Prostate gland (tissue), 2 donors: ENCODE measurements around the gene PLAC9.

Experiments
- CTCF ChIP-seq, 4 experiments: fragments of 200-600 bp in 2 of 4; fragments of 450-650 bp in 2 of 4; sonication (generic) in 2 of 4; IDR thresholded peaks; 1 replicate in 3 of 4; 2 replicates in 1 of 4; pipeline ENCODE4 v1.5.1; 2016 to 2019; ENCODE audit warnings: antibody characterized with exemption in 4 of 4, mild to moderate bottlenecking in 2 of 4, moderate library complexity in 2 of 4
- POLR2A ChIP-seq: fragments of 450-650 bp; IDR thresholded peaks from one replicate; pipeline ENCODE4 v1.6.1; 2016; ENCODE audit warnings: antibody characterized with exemption, mild to moderate bottlenecking
- POLR2AphosphoS5 ChIP-seq: sonication (generic); formaldehyde crosslinking; IDR thresholded peaks from one replicate; pipeline ENCODE4 v1.6.1; 2017; ENCODE audit warnings: antibody characterized with exemption

- TF ChIP-seq POLR2AphosphoS5: no peak
- TF ChIP-seq CTCF (IDR thresholded peaks at IDR 0.05): no peak
- TF ChIP-seq POLR2A: no peak
Measured at GRCh38 chr10:80194373-80195045, 62.0 kb downstream of the PLAC9 start.
